Fibroblast of lung (primary cell): ENCODE data around the gene NPM3. TPM values are rescaled to one million over a fixed set of nuclear protein-coding genes. Genes with fewer than 3 reads are reported as not detected.

ENCODE experiments used
- DNase-seq, 2 donors: peaks; one replicate each; pipeline versions ENCODE4 v3.0.0 to v3.0.0-alpha.2; 2010; ENCODE audit warnings: low read depth in 2 of 2
- H2AFZ ChIP-seq: 2 replicates; pipeline ENCODE4 v1.5.1; 2012; ENCODE audit warnings: low read length, control low read depth, inconsistent platforms
- H3K27ac ChIP-seq: 2 replicates; pipeline ENCODE4 v1.5.1; 2011; ENCODE audit warnings: low read length, control low read depth; ENCODE audit not compliant: insufficient read depth
- H3K27me3 ChIP-seq: 2 replicates; pipeline ENCODE4 v1.5.1; 2011; ENCODE audit warnings: mild to moderate bottlenecking, low read length; ENCODE audit not compliant: control insufficient read depth, insufficient read depth
- H3K36me3 ChIP-seq: 2 replicates; pipeline ENCODE4 v1.5.1; 2011; ENCODE audit warnings: low read length; ENCODE audit not compliant: control insufficient read depth, insufficient read depth
- H3K4me1 ChIP-seq: 2 replicates; pipeline ENCODE4 v1.5.1; 2011; ENCODE audit warnings: low read length; ENCODE audit not compliant: control insufficient read depth, insufficient read depth; ENCODE audit errors: extremely low read depth
- H3K4me2 ChIP-seq: 2 replicates; pipeline ENCODE4 v1.5.1; 2011; ENCODE audit warnings: low read length, control low read depth; ENCODE audit not compliant: insufficient read depth; ENCODE audit errors: extremely low read depth
- H3K4me3 ChIP-seq, 4 experiments: fragments of 200-600 bp in 1 of 4; sonication (generic) in 1 of 4; replicated peaks in 1 of 4; 2 replicates each; pipeline ENCODE4 v1.5.1; 2011 to 2016; ENCODE audit warnings: low read length in 4 of 4, low read depth in 3 of 4, mild to moderate bottlenecking in 3 of 4, control low read depth in 2 of 4, inconsistent platforms in 1 of 4, mixed read lengths in 1 of 4; ENCODE audit not compliant: insufficient read depth in 1 of 4; ENCODE audit errors: control extremely low read depth in 1 of 4
- H3K79me2 ChIP-seq: 2 replicates; pipeline ENCODE4 v1.5.1; 2012; ENCODE audit warnings: mild to moderate bottlenecking, low read length, inconsistent platforms; ENCODE audit not compliant: control insufficient read depth, insufficient read depth
- H3K9ac ChIP-seq: 2 replicates; pipeline ENCODE4 v1.5.1; 2011; ENCODE audit warnings: mild to moderate bottlenecking, low read length, control low read depth; ENCODE audit not compliant: insufficient read depth
- H3K9me3 ChIP-seq: 2 replicates; pipeline ENCODE4 v1.5.1; 2012; ENCODE audit warnings: low read depth, low read length; ENCODE audit not compliant: control insufficient read depth, insufficient read depth
- H4K20me1 ChIP-seq: 2 replicates; pipeline ENCODE4 v1.5.1; 2011; ENCODE audit warnings: low read length; ENCODE audit not compliant: control insufficient read depth, insufficient read depth; ENCODE audit errors: extremely low read depth
- CTCF ChIP-seq, 2 donors: IDR thresholded peaks in 1 of 2; conservative IDR thresholded peaks in 1 of 2; 1 replicate in 1 of 2; 2 replicates in 1 of 2; pipeline ENCODE4 v1.5.1; 2011 to 2012; ENCODE audit warnings: low read length in 2 of 2, control low read depth in 1 of 2, inconsistent platforms in 1 of 2, low read depth in 1 of 2, mild to moderate bottlenecking in 1 of 2
- EZH2 ChIP-seq: IDR thresholded peaks from 2 replicates; pipeline ENCODE4 v1.5.1; 2012; ENCODE audit warnings: low read length, control low read depth, mild to moderate bottlenecking; ENCODE audit errors: missing control alignments
- polyA plus RNA-seq, 2 donors: library from polyadenylated mRNA; depleted of rRNA in 1 of 2; stranded (reverse) in 1 of 2; unstranded in 1 of 2; fragments of >200 nt; gene quantifications; 2 replicates each; pipeline ENCODE4 v1.2.1, GENCODE V29; 2011 to 2012; ENCODE audit warnings: missing spikeins in 1 of 2
- total RNA-seq: library from RNA; depleted of rRNA; stranded (reverse); fragments of >200 nt; gene quantifications from 2 replicates; pipeline ENCODE4 v1.2.1, GENCODE V29; 2014

Gene NPM3
- total and polyA plus RNA-seq, 2 donors (not counting 1 experiment from before 2014, with no cell fraction given) = 29.1 to 80.8 TPM

GRCh38 chr10:101775273-101776160 is 7.7 kb downstream of the NPM3 start, which contains the start of gene FGF8:
Gene FGF8 (minus strand): TSS chr10:101776114. CDS start chr10:101775900, 214 bp downstream.
- Histone ChIP-seq H2AFZ (no peak within 1 kb of the TSS), H3K9me3 (no peaks in the 10 kb centered on the region), H3K27ac (no peak within 1 kb of the TSS), H3K4me2 (no peak within 1 kb of the TSS), H3K4me1 (peaks cover 5% of the 10 kb centered on the region), H4K20me1 (no peaks in the 10 kb centered on the region), H3K9ac (no peak within 1 kb of the TSS), H3K36me3 (no peaks in the 10 kb centered on the region), H3K27me3 (peaks cover 55% of the 10 kb centered on the region), H3K79me2 (no peaks in the 10 kb centered on the region), H3K4me3 (no peak within 1 kb of the TSS)
- TF ChIP-seq EZH2 = peak; percentile 98
- no peak for TF ChIP-seq CTCF (conservative IDR thresholded peaks at IDR 0.05 in 1 of 2, IDR thresholded peaks at IDR 0.05 in 1 of 2; ENCODE audit: low read depth in 1 of 2, low read length in 2 of 2)
- DNase-seq = no peak

GRCh38 chr10:101774589-101775272 is 8.5 kb downstream of the NPM3 start:
- no peaks in the 10 kb centered on the region for H4K20me1 ChIP-seq
- no peak for DNase-seq
- no peak overlapping the region for H2AFZ ChIP-seq
- H3K27ac ChIP-seq = no peak overlapping the region
- H3K4me2 ChIP-seq = no peak overlapping the region
- no peaks in the 10 kb centered on the region for H3K36me3 ChIP-seq
- TF ChIP-seq EZH2 = peak; percentile 94
- TF ChIP-seq CTCF (conservative IDR thresholded peaks at IDR 0.05 in 1 of 2, IDR thresholded peaks at IDR 0.05 in 1 of 2; ENCODE audit: low read depth in 1 of 2, low read length in 2 of 2) = no peak
- H3K4me1 ChIP-seq = no peaks in the 10 kb centered on the region
- no peaks in the 10 kb centered on the region for H3K79me2 ChIP-seq
- H3K9me3 ChIP-seq = no peaks in the 10 kb centered on the region
- H3K27me3 ChIP-seq = peaks cover 55% of the 10 kb centered on the region
- no peak overlapping the region for H3K4me3 ChIP-seq
- H3K9ac ChIP-seq = no peak overlapping the region

GRCh38 chr10:101773923-101774588 is 9.2 kb downstream of the NPM3 start:
- Histone ChIP-seq H3K4me3 (no peak overlapping the region), H3K27ac (no peak overlapping the region), H2AFZ (no peak overlapping the region), H4K20me1 (no peaks in the 10 kb centered on the region), H3K27me3 (peaks cover 58% of the 10 kb centered on the region), H3K9ac (no peak overlapping the region), H3K79me2 (no peaks in the 10 kb centered on the region), H3K4me1 (no peaks in the 10 kb centered on the region), H3K9me3 (no peaks in the 10 kb centered on the region), H3K4me2 (no peak overlapping the region), H3K36me3 (no peaks in the 10 kb centered on the region)
- no peak for DNase-seq
- TF ChIP-seq CTCF (conservative IDR thresholded peaks at IDR 0.05 in 1 of 2, IDR thresholded peaks at IDR 0.05 in 1 of 2; ENCODE audit: low read depth in 1 of 2, low read length in 2 of 2) (no peak), EZH2 (peak; percentile 41)
